K562 (cell line): ENCODE data around the gene PCDH9. TPM values are rescaled to one million over a fixed set of nuclear protein-coding genes. Genes with fewer than 3 reads are reported as not detected.
A peak's percentile ranks its signal among the peaks of the same experiment; 100 is the strongest.

Experiments used
- AFF4 ChIP-seq: sonication (generic); formaldehyde crosslinking; IDR thresholded peaks from 2 replicates; pipeline ENCODE4 v1.8.0; 2023; ENCODE audit warnings: mild to moderate bottlenecking, missing genetic modification reagents
- CGGBP1 ChIP-seq: fragments of 250-450 bp; sonication (Bioruptor Pico); IDR thresholded peaks from 2 replicates; pipeline ENCODE4 v1.9.0; 2021; ENCODE audit warnings: mild to moderate bottlenecking
- E2F1 ChIP-seq: sonication (generic); formaldehyde crosslinking; IDR thresholded peaks from 2 replicates; pipeline ENCODE4 v1.8.1; 2023; ENCODE audit warnings: mild to moderate bottlenecking, missing genetic modification reagents, moderate library complexity
- FOSL1 ChIP-seq: fragments of 200-800 bp; sonication (Bioruptor generic); conservative IDR thresholded peaks from 2 replicates; pipeline ENCODE4 v1.6.1; 2016; ENCODE audit warnings: missing genetic modification characterization, missing compliant biosample characterization
- MEF2D ChIP-seq: conservative IDR thresholded peaks from 2 replicates; pipeline ENCODE4 v1.6.1; 2016; ENCODE audit warnings: low read depth, missing genetic modification characterization, missing compliant biosample characterization
- MEIS2 ChIP-seq: fragments of 450-650 bp; IDR thresholded peaks from 2 replicates; pipeline ENCODE4 v1.6.1; 2014; ENCODE audit warnings: mild to moderate bottlenecking; ENCODE audit not compliant: partially characterized antibody
- MLX ChIP-seq, 2 experiments: fragments of 450-650 bp in 1 of 2; sonication (generic) in 1 of 2; formaldehyde crosslinking; conservative IDR thresholded peaks; 2 replicates each; pipeline versions ENCODE4 v1.4.0 to v1.8.1; 2020 to 2022; ENCODE audit warnings: mild to moderate bottlenecking in 1 of 2, missing genetic modification reagents in 1 of 2
- NUFIP1 ChIP-seq: fragments of 450-650 bp; IDR thresholded peaks from 2 replicates; pipeline ENCODE4 v1.6.1; 2018; ENCODE audit not compliant: partially characterized antibody
- SMARCE1 ChIP-seq: fragments of 450-650 bp; IDR thresholded peaks from 2 replicates; pipeline ENCODE4 v1.7.1; 2016; ENCODE audit warnings: mild to moderate bottlenecking
- TGIF2 ChIP-seq: sonication (generic); formaldehyde crosslinking; IDR thresholded peaks from 2 replicates; pipeline ENCODE4 v1.8.1; 2022; ENCODE audit warnings: mild to moderate bottlenecking, missing genetic modification reagents, moderate library complexity
- VEZF1 ChIP-seq: fragments of 200-800 bp; sonication (Bioruptor generic); IDR thresholded peaks from 2 replicates; pipeline ENCODE4 v1.6.1; 2017; ENCODE audit warnings: missing genetic modification characterization, missing compliant biosample characterization
- ZNF174 ChIP-seq: fragments of 250-450 bp; sonication (Bioruptor Pico); IDR thresholded peaks from 2 replicates; pipeline ENCODE4 v1.4.0; 2020; ENCODE audit warnings: mild to moderate bottlenecking
- ZNF449 ChIP-seq: fragments of 250-450 bp; sonication (Bioruptor Pico); IDR thresholded peaks from 2 replicates; pipeline ENCODE4 v1.8.0; 2022; ENCODE audit warnings: moderate library complexity, mild to moderate bottlenecking, inconsistent platforms
- ZNF592 ChIP-seq: fragments of 450-650 bp; IDR thresholded peaks from 2 replicates; pipeline ENCODE4 v1.6.1; 2017; ENCODE audit warnings: antibody characterized with exemption, mild to moderate bottlenecking
- ZNF75A ChIP-seq: fragments of 450-650 bp; formaldehyde crosslinking; IDR thresholded peaks from 2 replicates; pipeline ENCODE4 v1.4.0; 2020; ENCODE audit warnings: mild to moderate bottlenecking
- polyA plus RNA-seq, 8 experiments: library from polyadenylated mRNA; depleted of rRNA in 4 of 8; stranded (reverse) in 5 of 8; unstranded in 3 of 8; fragments of >200 nt; fragmentation: Nextera tagmentation in 2 of 8; fragmentation: Illumina TruSeq in 1 of 8; extraction: Ambion mirVana in 2 of 8; extraction: Trizol in 1 of 8; gene quantifications; 2 replicates each; pipeline versions ENCODE4 v1.2.1 to v1.2.3, GENCODE V29; 2011 to 2014; ENCODE audit warnings: inconsistent platforms in 1 of 8, missing spikeins in 1 of 8
- total RNA-seq, 7 experiments: library from RNA; depleted of rRNA in 6 of 7; stranded (reverse); fragments of >200 nt in 6 of 7; fragmentation: Illumina TruSeq in 2 of 7; extraction: Trizol in 2 of 7; gene quantifications; 2 replicates each; pipeline versions ENCODE4 v1.2.1 to v1.2.3, GENCODE V29; 2011 to 2021; ENCODE audit warnings: low replicate concordance in 1 of 7

PCDH9 gene
- total and polyA plus RNA-seq, 9 of the 15 experiments (the other 6 are each of a cell fraction or from before 2014, with no cell fraction given), result 1.1 to 6.7 (median 4.9) TPM

- TF ChIP-seq E2F1 (no peak), VEZF1 (CRISPR knock-in tag) (no peak), MLX (CRISPR knock-in tag; conservative IDR thresholded peaks at IDR 0.05) (no peak), ZNF592 (0 out of 2 replicates have a peak, but pooled peaks have one; percentile 22), MEIS2 (peak; percentile 33), ZNF174 (CRISPR knock-in tag) (no peak), ZNF449 (CRISPR knock-in tag) (no peak), SMARCE1 (no peak), CGGBP1 (CRISPR knock-in tag) (no peak), AFF4 (CRISPR knock-in tag) (no peak), ZNF75A (CRISPR knock-in tag) (no peak), FOSL1 (tag) (peak; percentile 54; the same call in 1 of the 2 replicates), TGIF2 (CRISPR knock-in tag) (no peak), MEF2D (tag) (no peak), NUFIP1 (no peak)
These were observed 94.0 kb downstream of the PCDH9 start (continued) for GRCh38 chr13:67136157-67136556.
